Suprapubic skin (tissue), 4 donors: ENCODE results near the gene FAM89B. TPM values are rescaled to one million over a fixed set of nuclear protein-coding genes. Genes with fewer than 3 reads are reported as not detected.
A peak's percentile ranks its signal among the peaks of the same experiment; 100 is the strongest.
"Not testable (repeated sequence)": the region's sequence is repeated elsewhere in the genome, so short reads cannot be mapped to it uniquely, and the experiment has no call there.

Experiments used
- DNase-seq, 2 donors: peaks; one replicate each; pipeline ENCODE4 v3.0.0-alpha.2; 2019; ENCODE audit warnings: low spot score in 2 of 2
- H3K27ac ChIP-seq: fragments of 200-600 bp; sonication (generic); one replicate; pipeline ENCODE4 v1.5.1; 2019
- H3K27me3 ChIP-seq: fragments of 200-600 bp; sonication (generic); one replicate; pipeline ENCODE4 v1.5.1; 2019
- H3K36me3 ChIP-seq: fragments of 200-600 bp; sonication (generic); one replicate; pipeline ENCODE4 v1.5.1; 2019
- H3K4me1 ChIP-seq: fragments of 200-600 bp; sonication (generic); one replicate; pipeline ENCODE4 v1.5.1; 2019
- H3K4me3 ChIP-seq: fragments of 200-600 bp; sonication (generic); one replicate; pipeline ENCODE4 v1.5.1; 2019; ENCODE audit warnings: mild to moderate bottlenecking
- H3K9me3 ChIP-seq: fragments of 200-600 bp; sonication (generic); one replicate; pipeline ENCODE4 v1.5.1; 2019
- EP300 ChIP-seq: sonication (generic); formaldehyde crosslinking; IDR thresholded peaks from one replicate; pipeline ENCODE4 v1.6.1; 2017; ENCODE audit warnings: antibody characterized with exemption
- POLR2A ChIP-seq, 2 donors: fragments of 450-650 bp; IDR thresholded peaks; one replicate each; pipeline ENCODE4 v1.6.1; 2017; ENCODE audit warnings: antibody characterized with exemption in 2 of 2, mild to moderate bottlenecking in 2 of 2, moderate library complexity in 2 of 2
- POLR2AphosphoS5 ChIP-seq, 3 donors: sonication (generic); formaldehyde crosslinking; IDR thresholded peaks; one replicate each; pipeline ENCODE4 v1.6.1; 2017; ENCODE audit warnings: antibody characterized with exemption in 3 of 3
- WGBS: methylation state at CpG from one replicate; pipeline ENCODE4 v1.1.5; 2018; 5-methylcytosine and 5-hydroxymethylcytosine counted together
- total RNA-seq, 4 donors: library from RNA; depleted of rRNA; stranded (reverse); fragments of >200 nt; gene quantifications; one replicate each; pipeline ENCODE4 v1.1.0, GENCODE V29; 2016
- TF ChIP-seq, protein P1 (sequence below), 2 donors: fragments of 200-600 bp in 1 of 2; fragments of 450-650 bp in 1 of 2; sonication (generic) in 1 of 2; IDR thresholded peaks; one replicate each; pipeline ENCODE4 v1.5.1; 2016 to 2019; ENCODE audit warnings: antibody characterized with exemption in 2 of 2, mild to moderate bottlenecking in 1 of 2, moderate library complexity in 1 of 2

Gene FAM89B
- total RNA-seq: 100 to 1,000 TPM in 1 of 4 donors, 10 to 100 TPM in 3; 45.2 to 103 (median 72.0) TPM

DNA sequence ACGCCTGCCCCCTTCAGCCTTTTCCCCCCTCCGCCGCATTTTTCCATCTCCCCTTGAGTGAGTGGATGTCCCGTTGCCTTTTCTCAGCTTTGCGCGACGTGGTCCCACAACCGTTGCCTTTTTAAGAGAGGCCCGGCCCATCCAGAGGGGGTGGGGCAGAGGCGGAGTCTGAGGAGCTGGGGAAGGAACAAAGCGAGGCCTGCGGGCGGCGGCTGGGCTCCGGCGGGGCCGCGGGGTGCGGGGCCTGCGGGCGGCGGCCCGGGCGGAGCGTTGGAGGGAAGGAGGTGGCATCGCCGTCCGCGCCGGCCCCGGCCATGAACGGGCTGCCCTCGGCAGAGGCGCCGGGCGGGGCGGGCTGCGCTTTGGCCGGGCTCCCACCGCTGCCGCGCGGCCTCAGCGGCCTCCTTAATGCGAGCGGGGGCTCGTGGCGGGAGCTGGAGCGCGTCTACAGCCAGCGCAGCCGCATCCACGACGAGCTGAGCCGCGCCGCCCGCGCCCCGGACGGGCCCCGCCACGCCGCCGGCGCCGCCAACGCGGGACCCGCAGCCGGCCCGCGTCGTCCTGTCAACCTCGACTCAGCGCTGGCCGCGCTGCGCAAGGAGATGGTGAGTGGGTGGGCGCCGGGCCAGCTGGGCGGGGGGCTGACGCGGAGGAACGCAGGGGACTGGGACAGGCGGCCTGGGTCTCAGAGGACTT is at the start of gene FAM89B:
FAM89B (plus strand) TSS at position 183 of the 696 bp plus-strand sequence; CDS start at position 315, 132 bp downstream.
- Histone ChIP-seq H3K27me3 (no peaks in the 10 kb centered on the region), H3K27ac (peak within 1 kb of the TSS; percentile 89), H3K36me3 (peaks cover 3% of the 10 kb centered on the region), H3K4me1 (peaks cover 81% of the 10 kb centered on the region), H3K9me3 (no peaks in the 10 kb centered on the region), H3K4me3 (peak within 1 kb of the TSS; percentile 94)
- DNase-seq: peak; percentile 94 to 97
- TF ChIP-seq POLR2AphosphoS5 (IDR thresholded peaks at IDR 0.05) (no peak), EP300 (no peak)
- TF ChIP-seq, protein P1, sequence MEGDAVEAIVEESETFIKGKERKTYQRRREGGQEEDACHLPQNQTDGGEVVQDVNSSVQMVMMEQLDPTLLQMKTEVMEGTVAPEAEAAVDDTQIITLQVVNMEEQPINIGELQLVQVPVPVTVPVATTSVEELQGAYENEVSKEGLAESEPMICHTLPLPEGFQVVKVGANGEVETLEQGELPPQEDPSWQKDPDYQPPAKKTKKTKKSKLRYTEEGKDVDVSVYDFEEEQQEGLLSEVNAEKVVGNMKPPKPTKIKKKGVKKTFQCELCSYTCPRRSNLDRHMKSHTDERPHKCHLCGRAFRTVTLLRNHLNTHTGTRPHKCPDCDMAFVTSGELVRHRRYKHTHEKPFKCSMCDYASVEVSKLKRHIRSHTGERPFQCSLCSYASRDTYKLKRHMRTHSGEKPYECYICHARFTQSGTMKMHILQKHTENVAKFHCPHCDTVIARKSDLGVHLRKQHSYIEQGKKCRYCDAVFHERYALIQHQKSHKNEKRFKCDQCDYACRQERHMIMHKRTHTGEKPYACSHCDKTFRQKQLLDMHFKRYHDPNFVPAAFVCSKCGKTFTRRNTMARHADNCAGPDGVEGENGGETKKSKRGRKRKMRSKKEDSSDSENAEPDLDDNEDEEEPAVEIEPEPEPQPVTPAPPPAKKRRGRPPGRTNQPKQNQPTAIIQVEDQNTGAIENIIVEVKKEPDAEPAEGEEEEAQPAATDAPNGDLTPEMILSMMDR (IDR thresholded peaks at IDR 0.05): no peak
- 0% methylated on average over 11 of the region's 86 CpGs for WGBS

DNA sequence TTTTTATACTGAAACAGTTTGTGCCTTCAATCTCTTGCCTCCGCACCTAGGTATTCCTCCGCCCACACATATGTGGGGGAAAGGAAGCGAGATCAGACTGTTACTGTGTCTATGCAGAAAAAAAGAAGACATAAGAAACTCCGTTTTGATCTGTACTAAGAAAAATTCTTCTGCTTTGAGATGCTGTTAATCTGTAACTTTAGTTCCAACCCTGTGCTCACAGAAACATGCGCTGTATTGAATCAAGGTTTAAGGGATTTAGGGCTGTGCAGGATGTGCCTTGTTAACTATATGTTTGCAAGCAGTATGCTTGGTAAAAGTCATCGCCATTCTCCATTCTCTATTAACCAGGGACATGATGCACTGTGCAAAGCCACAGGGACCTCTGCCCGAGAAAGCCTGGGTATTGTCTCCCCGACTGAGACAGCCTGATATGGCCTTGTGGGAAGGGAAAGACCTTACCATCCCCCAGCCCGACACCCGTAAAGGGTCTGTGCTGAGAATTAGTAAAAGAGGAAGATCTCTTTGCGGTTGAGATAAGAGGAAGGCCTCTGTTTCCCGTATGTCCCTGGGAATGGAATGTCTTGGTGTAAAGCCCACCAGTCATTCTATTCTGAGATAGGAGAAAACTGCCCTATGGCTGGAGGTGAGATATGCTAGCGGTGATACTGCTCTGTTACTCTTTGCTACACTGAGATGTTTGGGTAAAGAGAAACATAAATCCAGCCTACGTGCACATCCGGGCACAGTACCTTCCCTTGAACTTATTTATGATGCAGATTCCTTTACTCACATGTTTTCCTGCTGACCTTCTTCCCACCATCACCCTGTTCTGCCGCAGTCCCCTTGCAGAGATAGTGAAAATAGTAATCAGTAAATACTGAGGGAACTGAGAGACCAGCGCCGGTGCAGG is 49.4 kb upstream of the FAM89B start:
- H3K4me1 ChIP-seq: peaks cover 23% of the 10 kb centered on the region
- 76% methylated on average over 18 of the region's 18 CpGs for WGBS

DNA sequence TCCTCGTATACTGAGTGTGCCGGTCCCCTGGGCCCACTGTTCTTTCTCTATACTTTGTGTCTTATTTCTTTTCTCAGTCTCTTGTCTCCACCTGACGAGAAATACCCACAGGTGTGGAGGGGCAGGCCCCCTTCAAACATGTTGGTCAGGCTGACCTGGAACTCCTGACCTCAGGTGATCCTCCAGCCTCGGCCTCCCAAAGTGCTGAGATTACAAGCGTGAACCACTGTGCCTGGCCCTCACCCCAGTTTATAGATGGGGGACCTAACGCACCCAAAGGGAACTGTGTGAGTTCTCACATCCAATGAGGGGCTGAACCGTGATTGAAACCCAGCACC is 48.7 kb upstream of the FAM89B start:
- not testable (repeated sequence) for H3K4me3 ChIP-seq, H3K9me3 ChIP-seq, DNase-seq, H3K27me3 ChIP-seq
- Histone ChIP-seq H3K27ac (peak overlapping the region; percentile 59), H3K4me1 (peaks cover 23% of the 10 kb centered on the region), H3K36me3 (peaks cover 22% of the 10 kb centered on the region)
- 88% methylated on average over 7 of the region's 7 CpGs for WGBS

More for the DNA sequence above, 49.4 kb upstream of the FAM89B start:
- peaks cover 17% of the 10 kb centered on the region for H3K36me3 ChIP-seq
- H3K9me3 ChIP-seq, DNase-seq, H3K4me3 ChIP-seq, H3K27ac ChIP-seq, H3K27me3 ChIP-seq: not testable (repeated sequence)

DNA sequence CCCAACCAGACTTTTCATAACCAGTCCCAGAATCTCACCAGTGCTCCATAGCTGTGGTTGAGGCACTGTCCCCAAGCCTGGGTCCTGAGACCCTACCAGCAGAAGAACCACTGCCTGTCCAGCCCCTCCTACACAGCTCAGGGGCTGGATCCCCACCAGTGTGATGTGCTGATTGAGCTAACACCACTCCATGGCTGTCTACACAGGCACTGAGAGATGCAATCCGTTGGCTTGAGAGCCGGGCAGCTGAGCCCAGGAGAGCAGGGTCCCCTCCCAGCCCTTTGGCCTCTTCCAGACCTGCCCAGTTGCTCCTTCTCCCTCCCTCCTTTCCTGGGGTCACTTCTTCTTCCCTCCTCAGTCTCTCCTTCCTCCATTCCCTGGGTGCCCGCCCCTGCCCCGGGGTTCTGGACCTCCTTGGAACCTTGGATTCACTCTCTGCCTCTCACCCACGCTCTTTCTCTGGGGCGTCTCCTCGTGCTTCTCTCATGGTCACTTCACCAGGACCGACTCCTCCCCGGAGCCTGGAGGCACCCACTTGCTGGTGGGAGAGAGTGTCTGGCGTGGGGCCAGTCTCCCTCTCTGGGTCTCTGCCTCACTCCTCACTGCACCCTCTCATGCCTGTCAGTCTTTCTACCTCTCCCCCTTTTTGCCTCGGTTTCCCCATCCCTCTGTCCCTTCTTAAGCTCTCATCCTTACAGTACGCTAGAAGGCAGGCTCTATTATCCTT is 48.2 kb upstream of the FAM89B start:
- no peaks in the 10 kb centered on the region for H3K27me3 ChIP-seq
- H3K9me3 ChIP-seq: no peaks in the 10 kb centered on the region
- peak overlapping the region; percentile 59 for H3K27ac ChIP-seq
- H3K36me3 ChIP-seq: peaks cover 28% of the 10 kb centered on the region
- peak in 1 of 2 donors; percentile 87 for DNase-seq
- peak overlapping the region; percentile 85 for H3K4me3 ChIP-seq
- peaks cover 23% of the 10 kb centered on the region for H3K4me1 ChIP-seq
- WGBS: 31% methylated on average over 12 of the region's 12 CpGs
- TF ChIP-seq POLR2AphosphoS5 (IDR thresholded peaks at IDR 0.05) (no peak), POLR2A (IDR thresholded peaks at IDR 0.05) (no peak), EP300 (no peak)
- TF ChIP-seq, protein P1 (IDR thresholded peaks at IDR 0.05): no peak

DNA sequence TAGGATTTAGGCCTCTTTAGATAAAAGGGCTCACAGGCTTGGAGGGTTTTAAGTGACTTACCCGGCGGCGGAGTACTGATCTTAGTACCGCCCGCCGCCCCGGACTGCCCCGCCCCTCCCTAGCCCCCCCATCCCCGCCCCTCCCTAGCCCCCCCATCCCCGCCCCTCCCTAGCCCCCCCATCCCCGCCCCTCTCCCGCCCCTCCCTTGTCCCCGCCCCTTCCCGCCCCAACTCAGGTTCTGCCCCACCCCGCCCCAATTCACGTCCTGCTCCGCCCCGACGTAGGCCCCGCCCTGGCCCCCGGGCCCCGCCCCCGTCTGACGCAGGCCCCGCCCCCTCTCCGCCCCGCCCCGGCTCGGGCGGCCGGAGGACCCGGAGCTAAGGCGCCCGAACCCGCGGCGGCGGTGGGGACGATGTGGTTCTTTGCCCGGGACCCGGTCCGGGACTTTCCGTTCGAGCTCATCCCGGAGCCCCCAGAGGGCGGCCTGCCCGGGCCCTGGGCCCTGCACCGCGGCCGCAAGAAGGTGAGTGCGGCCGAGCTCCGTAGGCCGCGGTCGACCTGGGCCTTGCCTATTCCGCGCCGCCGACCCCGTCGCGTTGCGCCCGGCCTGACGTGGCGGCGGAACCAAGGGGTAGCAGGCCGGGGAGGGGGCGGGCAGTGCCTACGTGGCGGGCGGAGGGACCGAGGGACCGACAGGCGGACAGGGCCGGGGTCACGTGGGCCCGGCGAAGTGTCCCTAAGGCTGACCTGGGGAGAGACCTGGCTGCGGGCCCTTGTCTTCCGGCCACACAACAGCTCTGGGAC is 47.4 kb upstream of the FAM89B start, which contains the start of gene SCYL1:
SCYL1 (plus strand) TSS at position 343 of the 805 bp plus-strand sequence; CDS start at position 414, 71 bp downstream.
- DNase-seq: peak in 1 of 2 donors; percentile 87
- Histone ChIP-seq H3K4me1 (peaks cover 23% of the 10 kb centered on the region), H3K36me3 (peaks cover 35% of the 10 kb centered on the region), H3K27me3 (no peaks in the 10 kb centered on the region), H3K9me3 (no peaks in the 10 kb centered on the region), H3K4me3 (peak within 1 kb of the TSS; percentile 85), H3K27ac (peak within 1 kb of the TSS; percentile 87)
- peak in 1 of 2 donors; percentile 41 for TF ChIP-seq POLR2A (IDR thresholded peaks at IDR 0.05)
- TF ChIP-seq EP300: no peak
- TF ChIP-seq, protein P1 (IDR thresholded peaks at IDR 0.05): no peak
- TF ChIP-seq POLR2AphosphoS5 (IDR thresholded peaks at IDR 0.05): peak in 2 of 3 donors; percentile 29 to 61
- 1% methylated on average over 14 of the region's 82 CpGs for WGBS
